Endothelial cell of umbilical vein (primary cell): Measurements from ENCODE around the gene CA14.

Experiments used
- EZH2 ChIP-seq: IDR thresholded peaks from 2 replicates; pipeline ENCODE4 v1.6.1; 2012; ENCODE audit warnings: borderline replicate concordance, low read depth, mild to moderate bottlenecking, moderate library complexity, low read length, inconsistent platforms; ENCODE audit not compliant: severe bottlenecking
- MYC ChIP-seq: IDR thresholded peaks from one replicate; pipeline ENCODE4 v1.6.1; 2011; ENCODE audit warnings: mild to moderate bottlenecking, low read depth, low read length
- POLR2A ChIP-seq: IDR thresholded peaks from 2 replicates; pipeline ENCODE4 v1.6.1; 2012; ENCODE audit warnings: low read depth, mild to moderate bottlenecking, control low read depth, low read length
- POLR2AphosphoS5 ChIP-seq: IDR thresholded peaks from 2 replicates; pipeline ENCODE4 v1.6.1; 2012; ENCODE audit warnings: low read depth, mild to moderate bottlenecking, control low read depth, low read length, moderate library complexity; ENCODE audit not compliant: insufficient read depth
- TF ChIP-seq, protein P1 (sequence below), 2 donors: IDR thresholded peaks; 1 replicate in 1 of 2; 2 replicates in 1 of 2; pipeline ENCODE4 v1.5.1; 2011; ENCODE audit warnings: low read length in 2 of 2, mild to moderate bottlenecking in 2 of 2, moderate library complexity in 2 of 2, control low read depth in 1 of 2, inconsistent platforms in 1 of 2, low read depth in 1 of 2; ENCODE audit not compliant: insufficient read depth in 1 of 2; ENCODE audit errors: extremely low read depth in 1 of 2
- TF ChIP-seq, protein P2 (sequence below): IDR thresholded peaks from 2 replicates; pipeline ENCODE4 v1.6.1; 2011; ENCODE audit not compliant: insufficient read depth, insufficient read length

- TF ChIP-seq, protein P1, sequence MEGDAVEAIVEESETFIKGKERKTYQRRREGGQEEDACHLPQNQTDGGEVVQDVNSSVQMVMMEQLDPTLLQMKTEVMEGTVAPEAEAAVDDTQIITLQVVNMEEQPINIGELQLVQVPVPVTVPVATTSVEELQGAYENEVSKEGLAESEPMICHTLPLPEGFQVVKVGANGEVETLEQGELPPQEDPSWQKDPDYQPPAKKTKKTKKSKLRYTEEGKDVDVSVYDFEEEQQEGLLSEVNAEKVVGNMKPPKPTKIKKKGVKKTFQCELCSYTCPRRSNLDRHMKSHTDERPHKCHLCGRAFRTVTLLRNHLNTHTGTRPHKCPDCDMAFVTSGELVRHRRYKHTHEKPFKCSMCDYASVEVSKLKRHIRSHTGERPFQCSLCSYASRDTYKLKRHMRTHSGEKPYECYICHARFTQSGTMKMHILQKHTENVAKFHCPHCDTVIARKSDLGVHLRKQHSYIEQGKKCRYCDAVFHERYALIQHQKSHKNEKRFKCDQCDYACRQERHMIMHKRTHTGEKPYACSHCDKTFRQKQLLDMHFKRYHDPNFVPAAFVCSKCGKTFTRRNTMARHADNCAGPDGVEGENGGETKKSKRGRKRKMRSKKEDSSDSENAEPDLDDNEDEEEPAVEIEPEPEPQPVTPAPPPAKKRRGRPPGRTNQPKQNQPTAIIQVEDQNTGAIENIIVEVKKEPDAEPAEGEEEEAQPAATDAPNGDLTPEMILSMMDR (IDR thresholded peaks at IDR 0.05; ENCODE audit: extremely low read depth in 1 of 2, insufficient read depth in 1 of 2, low read depth in 1 of 2, low read length in 2 of 2), result no peak
- TF ChIP-seq POLR2A, result no peak
- no peak for TF ChIP-seq EZH2
- TF ChIP-seq POLR2AphosphoS5, result no peak
- TF ChIP-seq, protein P2, sequence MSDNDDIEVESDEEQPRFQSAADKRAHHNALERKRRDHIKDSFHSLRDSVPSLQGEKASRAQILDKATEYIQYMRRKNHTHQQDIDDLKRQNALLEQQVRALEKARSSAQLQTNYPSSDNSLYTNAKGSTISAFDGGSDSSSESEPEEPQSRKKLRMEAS, result no peak
- no peak for TF ChIP-seq MYC
Measured at GRCh38 chr1:150299716-150300115, 42.1 kb downstream of the CA14 start.
